T47D (cell line): ENCODE measurements around the gene TSPAN31.
A peak's percentile ranks its signal among the peaks of the same experiment; 100 is the strongest.
"Not testable (repeated sequence)": the region's sequence is repeated elsewhere in the genome, so short reads cannot be mapped to it uniquely, and the experiment has no call there.

Experiments
- DNase-seq, 2 experiments: peaks; one replicate each; pipeline versions ENCODE4 v3.0.0 to v3.0.0-alpha.2; 2011 to 2012; ENCODE audit warnings: low read depth in 1 of 2, low spot score in 1 of 2
- JUND ChIP-seq: IDR thresholded peaks from 2 replicates; pipeline ENCODE4 v1.6.1; 2012; ENCODE audit warnings: low read depth
- in situ Hi-C: cut with HindIII; loops from 2 replicates; pipeline ENCODE4 v1.10.0; 2016; ENCODE audit warnings: low sequenced_read_pairs, low pct_unique_long_range_greater_than_20kb

The TSPAN31 gene, protein sequence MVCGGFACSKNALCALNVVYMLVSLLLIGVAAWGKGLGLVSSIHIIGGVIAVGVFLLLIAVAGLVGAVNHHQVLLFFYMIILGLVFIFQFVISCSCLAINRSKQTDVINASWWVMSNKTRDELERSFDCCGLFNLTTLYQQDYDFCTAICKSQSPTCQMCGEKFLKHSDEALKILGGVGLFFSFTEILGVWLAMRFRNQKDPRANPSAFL

DNA sequence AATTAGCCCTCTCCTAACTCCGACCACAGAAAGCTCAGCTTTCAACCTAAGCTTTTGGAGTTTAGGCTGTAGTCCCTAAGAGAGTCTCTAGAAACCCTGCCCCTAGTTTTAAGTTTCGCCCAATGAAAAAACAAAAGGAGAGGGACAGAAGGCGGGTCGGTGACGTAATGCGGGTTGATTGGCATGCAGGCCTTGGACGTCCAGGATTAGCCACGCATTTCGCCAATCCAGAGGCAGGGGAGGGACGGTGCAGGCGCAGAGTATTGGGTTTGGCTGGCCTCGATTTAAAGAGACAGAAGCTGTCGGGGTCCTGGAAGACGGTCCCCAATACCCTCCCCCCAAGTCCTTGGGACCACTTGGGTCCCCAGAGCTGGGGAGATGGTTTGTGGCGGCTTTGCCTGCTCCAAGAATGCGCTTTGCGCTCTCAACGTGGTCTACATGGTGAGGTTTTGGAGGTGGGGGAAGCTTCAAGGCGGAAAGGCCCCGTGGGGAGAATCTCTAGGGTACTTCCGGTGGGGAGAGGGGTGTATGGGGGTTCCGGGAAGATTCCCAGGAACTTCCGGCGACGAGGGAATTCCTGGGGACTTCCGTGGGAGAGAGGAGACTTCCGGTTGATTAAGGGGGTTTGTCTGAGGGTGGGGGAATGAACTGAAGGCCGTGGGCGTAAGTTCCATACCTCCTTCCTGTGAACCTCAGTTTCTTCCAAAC is at the start of gene TSPAN31:
TSS of gene TSPAN31 (plus strand) at position 263 of the 708 bp plus-strand sequence. CDS start at position 379, 116 bp downstream.
- TF ChIP-seq JUND = no peak
- in situ Hi-C loops = no loop called here
- DNase-seq = peak; percentile 95 to 100

DNA sequence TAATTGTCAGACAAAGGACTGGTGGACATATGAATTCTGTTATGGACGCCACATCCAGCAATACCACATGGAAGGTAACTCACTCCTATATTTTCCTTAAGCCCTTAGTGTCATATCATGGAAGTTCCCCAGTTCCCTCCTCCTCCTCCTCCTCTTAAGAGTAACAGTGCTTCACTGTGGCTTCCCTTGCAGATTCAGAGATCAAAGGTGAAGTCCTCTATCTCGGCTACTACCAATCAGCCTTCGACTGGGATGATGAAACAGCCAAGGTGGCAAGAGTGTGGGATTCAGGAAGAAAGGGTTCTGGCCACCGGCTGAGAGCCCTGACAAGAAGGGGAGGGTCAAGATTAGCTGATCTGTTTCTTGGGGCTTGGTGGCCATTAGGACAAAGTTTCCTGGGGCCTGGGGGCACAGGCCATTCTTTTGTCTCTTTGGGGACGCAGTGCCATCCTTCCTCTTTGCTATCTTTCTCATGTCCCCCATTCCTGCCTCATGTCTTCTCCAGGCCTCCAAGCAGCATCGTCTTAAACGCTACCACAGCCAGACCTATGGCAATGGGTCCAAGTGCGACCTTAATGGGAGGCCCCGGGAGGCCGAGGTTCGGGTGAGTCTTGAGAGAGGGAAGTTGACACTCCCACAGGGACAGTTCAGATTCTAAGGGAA is 48.9 kb upstream of the TSPAN31 start:
- TF ChIP-seq JUND = no peak
- DNase-seq = no peak
- in situ Hi-C loops = no loop called here

DNA sequence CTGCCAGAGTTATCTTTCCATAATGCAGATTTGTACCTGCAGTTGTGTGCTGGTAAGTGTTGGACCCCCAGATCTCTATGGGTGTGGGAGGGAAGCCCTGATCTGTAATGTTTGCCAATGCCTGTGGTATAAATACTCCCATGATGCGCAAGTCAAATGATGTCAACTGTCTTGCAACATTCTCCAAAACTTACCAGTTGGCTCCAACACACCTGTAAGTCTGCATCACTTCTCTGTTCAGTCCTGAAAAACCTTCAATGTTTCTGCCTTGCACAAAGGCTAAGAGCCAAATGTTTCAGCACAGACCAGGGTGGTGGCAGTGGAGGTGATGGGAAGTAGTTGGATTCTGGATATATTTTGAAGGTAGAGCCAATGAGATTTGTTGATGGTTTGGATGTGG is 47.8 kb upstream of the TSPAN31 start:
- no peak for TF ChIP-seq JUND
- in situ Hi-C loops = no loop called here
- no peak for DNase-seq

DNA sequence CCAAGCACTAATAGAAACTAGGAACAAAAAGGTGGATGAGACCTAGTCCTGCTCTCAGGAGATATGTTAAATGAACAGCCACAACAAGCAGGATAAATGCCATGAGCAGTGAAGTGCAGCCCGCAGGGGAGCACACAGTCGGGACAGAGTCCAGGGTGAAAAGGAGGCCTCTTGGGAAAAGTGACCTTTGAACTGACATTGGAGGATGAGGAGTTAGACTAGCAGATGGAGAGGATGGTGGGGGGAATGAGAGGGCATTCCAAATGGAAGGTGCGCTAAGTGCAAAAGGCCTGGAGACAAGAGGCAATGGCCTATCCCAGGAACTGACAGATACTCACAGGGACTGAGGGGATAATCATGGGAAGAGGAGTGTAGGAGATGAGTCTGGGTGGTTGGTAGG is 46.4 kb upstream of the TSPAN31 start:
- no peak for DNase-seq
- in situ Hi-C loops = no loop called here
- TF ChIP-seq JUND = no peak

DNA sequence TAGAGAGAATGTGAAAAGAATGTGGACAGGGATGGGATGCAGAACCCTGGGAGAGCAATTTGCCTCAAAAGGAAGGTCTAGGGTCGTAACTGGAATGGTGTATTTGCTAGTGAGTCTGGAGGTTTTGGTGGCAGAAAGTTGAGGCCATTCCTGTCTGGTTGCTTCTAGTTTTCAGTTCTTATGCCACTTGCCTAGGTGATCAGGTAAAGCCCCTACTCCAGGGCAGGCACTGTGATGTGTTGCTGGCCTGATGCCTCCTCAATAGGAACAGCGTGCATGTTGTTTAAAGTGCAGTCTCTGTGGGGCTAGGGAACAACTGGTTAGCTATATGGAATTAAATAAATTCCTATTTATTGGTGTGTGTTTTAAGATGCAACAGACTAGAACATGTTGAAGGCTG is 44.5 kb upstream of the TSPAN31 start:
- no peak for DNase-seq
- TF ChIP-seq JUND = no peak
- in situ Hi-C loops = no loop called here

DNA sequence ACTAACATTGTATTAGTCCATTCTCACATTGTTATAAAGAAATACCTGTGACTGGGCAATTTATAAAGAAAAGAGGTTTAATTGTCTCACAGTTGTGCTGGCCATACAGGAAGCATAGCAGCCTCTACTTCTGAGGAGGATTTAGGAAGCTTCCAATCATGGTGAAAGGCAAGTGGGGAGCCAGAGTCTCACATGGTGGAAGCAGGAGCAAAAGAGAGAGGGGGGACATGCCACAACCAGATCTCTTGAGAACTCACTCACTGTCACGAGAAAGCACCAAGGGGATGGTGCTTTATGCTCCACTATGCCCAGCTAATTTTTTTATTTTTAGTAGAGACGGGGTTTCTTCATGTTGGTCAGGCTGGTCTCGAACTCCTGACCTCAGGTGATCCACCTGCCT is 37.6 kb upstream of the TSPAN31 start:
- no peak for TF ChIP-seq JUND
- in situ Hi-C loops = no loop called here
- DNase-seq = no peak

DNA sequence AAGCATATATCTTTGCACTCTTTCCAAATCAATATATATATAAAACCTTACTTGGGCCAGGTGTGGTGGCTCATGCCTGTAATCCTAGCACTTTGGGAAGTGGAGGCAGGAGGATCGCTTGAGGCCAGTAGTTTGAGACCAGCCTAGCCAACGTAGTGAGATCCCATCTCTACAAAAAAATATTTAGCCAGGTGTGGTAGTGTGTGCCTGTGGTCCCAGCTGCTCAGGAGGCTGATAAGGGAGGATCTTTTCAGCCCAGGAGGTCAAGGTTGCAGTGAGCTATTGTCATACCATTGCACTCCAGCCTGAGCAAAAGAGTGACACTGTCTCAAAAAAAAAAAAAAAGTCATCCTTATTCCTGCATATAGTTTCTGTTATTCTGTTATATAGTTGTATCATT is 36.5 kb upstream of the TSPAN31 start:
- TF ChIP-seq JUND = no peak
- in situ Hi-C loops = no loop called here
- DNase-seq = no peak

DNA sequence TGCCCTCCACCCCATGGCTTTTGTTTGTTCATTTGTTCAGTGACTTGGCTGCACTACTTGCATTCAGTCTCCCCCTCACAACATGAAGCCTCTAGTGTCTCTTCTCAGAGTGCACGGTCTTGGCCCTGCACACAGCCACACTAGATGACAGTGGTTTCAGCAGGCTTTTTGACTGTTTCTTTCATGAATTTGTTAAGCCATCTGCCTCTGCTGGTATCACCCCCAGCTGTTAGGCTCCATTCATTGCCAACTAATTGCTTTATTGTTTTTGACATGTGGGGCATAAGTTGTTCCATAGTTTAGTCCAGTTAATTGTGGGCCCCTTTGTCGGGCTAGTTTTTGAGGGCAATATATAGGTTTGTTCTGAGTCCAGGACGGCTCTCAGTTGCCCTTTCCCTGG is 32.1 kb upstream of the TSPAN31 start:
- in situ Hi-C loops = no loop called here
- no peak for TF ChIP-seq JUND
- no peak for DNase-seq

DNA sequence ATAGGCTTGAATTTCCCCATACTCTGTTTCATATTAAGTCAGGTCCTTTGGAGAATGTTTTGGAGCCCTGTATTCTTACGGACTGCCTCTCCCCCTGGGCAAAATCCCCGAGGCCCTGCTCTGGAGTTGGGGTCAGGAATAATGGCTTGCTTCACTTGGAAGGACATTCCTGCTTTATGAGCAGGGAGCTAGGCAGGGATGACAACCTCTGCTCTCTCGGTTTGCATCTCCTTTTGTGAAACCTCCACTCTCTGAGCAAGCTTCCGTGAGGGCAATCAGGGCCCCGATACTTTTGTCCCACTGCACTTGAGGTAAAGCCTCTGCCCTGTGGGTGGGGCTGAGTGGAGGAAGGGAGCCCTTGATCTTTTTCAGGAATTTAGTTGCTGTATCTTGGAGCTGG is 31.6 kb upstream of the TSPAN31 start:
- no peak for TF ChIP-seq JUND
- DNase-seq = no peak
- in situ Hi-C loops = no loop called here

DNA sequence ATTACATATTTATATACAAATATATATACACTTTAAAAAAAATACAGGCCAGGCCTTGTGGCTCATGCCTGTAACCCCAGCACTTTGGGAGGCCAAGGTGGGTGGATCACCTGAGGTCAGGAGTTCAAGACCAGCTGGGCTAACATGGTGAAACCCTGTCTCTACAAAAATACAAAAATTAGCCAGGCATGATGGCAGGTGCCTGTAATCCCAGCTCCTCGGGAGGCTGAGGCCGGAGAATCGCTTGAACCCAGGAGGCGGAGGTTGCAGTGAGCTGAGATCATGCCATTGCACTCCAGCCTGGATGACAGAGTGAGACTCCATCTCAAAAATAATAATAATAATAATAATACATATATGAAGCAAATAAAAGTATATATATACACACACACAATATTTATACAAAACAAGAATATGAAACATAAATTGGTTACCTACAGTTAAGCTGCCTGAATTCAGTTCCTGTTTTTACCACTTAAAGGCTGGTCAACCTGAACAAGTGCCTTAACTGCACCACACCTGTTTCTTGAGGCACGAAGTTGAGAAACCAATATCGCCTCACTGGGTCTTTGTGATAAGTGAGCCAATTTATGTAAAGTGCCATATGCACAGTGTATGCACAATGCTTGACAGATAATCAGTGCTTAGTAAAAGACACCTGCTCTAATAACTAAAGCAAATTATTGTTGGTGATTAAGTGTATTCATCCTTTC is 29.6 kb upstream of the TSPAN31 start:
- DNase-seq, in situ Hi-C loops: not testable (repeated sequence)

DNA sequence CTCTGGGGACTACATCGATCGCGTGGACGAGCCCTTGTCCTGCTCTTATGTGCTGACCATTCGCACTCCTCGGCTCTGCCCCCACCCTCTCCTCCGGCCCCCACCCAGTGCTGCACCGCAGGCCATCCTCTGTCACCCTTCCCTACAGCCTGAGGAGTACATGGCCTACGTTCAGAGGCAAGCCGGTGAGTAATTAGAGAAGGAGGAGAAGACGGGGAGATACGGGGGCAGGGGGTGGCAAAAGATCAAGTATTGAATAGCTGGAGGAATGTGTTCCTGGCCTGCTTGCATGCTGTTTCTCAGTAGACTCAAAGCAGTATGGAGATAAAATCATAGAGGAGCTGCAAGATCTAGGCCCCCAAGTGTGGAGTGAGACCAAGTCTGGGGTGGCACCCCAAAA is 29.1 kb upstream of the TSPAN31 start:
- no peak for TF ChIP-seq JUND
- no peak for DNase-seq
- in situ Hi-C loops = no loop called here

DNA sequence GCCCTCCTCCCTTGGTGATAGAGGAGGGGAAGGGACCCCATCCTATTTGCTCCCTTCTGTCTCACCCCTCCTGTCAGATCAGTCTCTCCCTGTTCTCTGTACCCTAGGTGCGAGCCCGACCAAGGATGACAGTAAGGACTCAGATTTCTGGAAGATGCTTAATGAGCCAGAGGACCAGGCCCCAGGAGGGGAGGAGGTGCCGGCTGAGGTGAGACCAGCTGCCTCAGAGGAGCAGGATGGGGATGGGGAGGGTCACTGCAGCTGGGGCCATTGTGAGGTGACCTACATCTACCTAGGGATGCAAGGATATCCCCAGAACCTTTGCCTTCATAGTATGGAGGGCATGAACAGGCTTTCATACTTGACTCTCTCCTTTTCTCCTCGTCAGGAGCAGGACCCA is 28.5 kb upstream of the TSPAN31 start:
- no peak for DNase-seq
- in situ Hi-C loops = no loop called here
- no peak for TF ChIP-seq JUND

DNA sequence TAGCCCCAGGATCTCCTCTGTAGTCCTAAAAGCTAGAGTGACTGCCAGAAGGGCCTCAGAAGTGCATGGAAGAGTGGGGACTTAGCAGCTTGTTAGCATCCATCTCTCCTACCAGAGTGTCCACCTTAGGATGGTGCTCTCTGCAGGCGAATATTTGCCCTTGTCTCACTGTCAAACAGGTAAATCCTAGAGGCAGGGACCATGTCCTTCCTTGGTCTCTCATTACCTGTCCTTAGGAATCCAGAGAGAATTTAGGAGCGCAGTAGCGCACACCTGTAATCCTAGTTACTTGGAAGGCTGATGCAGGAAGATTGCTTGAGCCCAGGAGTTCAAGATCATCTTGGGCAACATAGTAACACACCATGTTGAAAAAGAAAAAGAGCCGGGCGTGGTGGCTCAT is 27.7 kb upstream of the TSPAN31 start:
- TF ChIP-seq JUND = no peak
- DNase-seq = no peak
- in situ Hi-C loops = no loop called here
